ENCODE data around the gene NCAPG2. TPM values are rescaled to one million over a fixed set of nuclear protein-coding genes. Genes with fewer than 3 reads are reported as not detected.

Gene NCAPG2
- polyA plus RNA-seq, 1 donor from 2014 or later = 8.3 TPM

GRCh38 chr7:158606129-158606528, 98.5 kb downstream of the NCAPG2 start:
- Histone ChIP-seq H3K9me3 (ENCODE audit: low read length) (no peaks in the 10 kb centered on the region), H3K9me2 (ENCODE audit: insufficient read depth, low read length) (no peaks in the 10 kb centered on the region), H3K27me3 (ENCODE audit: insufficient read depth, low read depth, low read length) (no peaks in the 10 kb centered on the region), H3K9ac (ENCODE audit: low read length) (no peak overlapping the region), H4K20me1 (ENCODE audit: insufficient read depth) (no peaks in the 10 kb centered on the region), H3K4me3 (ENCODE audit: low read length) (no peak overlapping the region), H3K4me2 (ENCODE audit: low read length) (no peak overlapping the region), H3K27ac (ENCODE audit: low read length) (peak overlapping the region; percentile 0), H3K79me2 (replicated peaks; ENCODE audit: insufficient read depth, low read length) (no peaks in the 10 kb centered on the region), H3F3A (ENCODE audit: insufficient read depth, low read length, poor library complexity, severe bottlenecking) (no peaks in the 10 kb centered on the region), H3K36me3 (ENCODE audit: insufficient read depth, low read length) (no peaks in the 10 kb centered on the region), H2AFZ (ENCODE audit: low read depth, low read length) (no peak overlapping the region)
- no peak for TF ChIP-seq RAD21 (conservative IDR thresholded peaks at IDR 0.05)
- TF ChIP-seq EZH2 (IDR thresholded peaks at IDR 0.05; ENCODE audit: borderline replicate concordance, insufficient read depth, low read length, poor library complexity, severe bottlenecking) = no peak
- no peak for TF ChIP-seq REST (IDR thresholded peaks at IDR 0.05; ENCODE audit: borderline replicate concordance)
- TF ChIP-seq TAF1 (IDR thresholded peaks at IDR 0.05; ENCODE audit: low read depth) = no peak
- TF ChIP-seq SMC3 (conservative IDR thresholded peaks at IDR 0.05; ENCODE audit: poor library complexity) = no peak
- TF ChIP-seq MXI1 (conservative IDR thresholded peaks at IDR 0.05; ENCODE audit: poor library complexity, severe bottlenecking) = no peak
- TF ChIP-seq EP300 (conservative IDR thresholded peaks at IDR 0.05; ENCODE audit: poor library complexity, severe bottlenecking) = no peak
- no peak for TF ChIP-seq POLR2AphosphoS5 (IDR thresholded peaks at IDR 0.05)
- TF ChIP-seq CTCF (IDR thresholded peaks at IDR 0.05; ENCODE audit: poor library complexity, severe bottlenecking) = no peak

GRCh38 chr7:158603773-158604755, 100.5 kb downstream of the NCAPG2 start:
- H3K4me3 ChIP-seq (ENCODE audit: low read length) = no peak overlapping the region
- no peak overlapping the region for H3K9ac ChIP-seq (ENCODE audit: low read length)
- no peak for TF ChIP-seq CTCF (IDR thresholded peaks at IDR 0.05; ENCODE audit: poor library complexity, severe bottlenecking)
- no peak for TF ChIP-seq EP300 (conservative IDR thresholded peaks at IDR 0.05; ENCODE audit: poor library complexity, severe bottlenecking)
- TF ChIP-seq SMC3 (conservative IDR thresholded peaks at IDR 0.05; ENCODE audit: poor library complexity) = no peak
- no peak for TF ChIP-seq MXI1 (conservative IDR thresholded peaks at IDR 0.05; ENCODE audit: poor library complexity, severe bottlenecking)
- TF ChIP-seq EZH2 (IDR thresholded peaks at IDR 0.05; ENCODE audit: borderline replicate concordance, insufficient read depth, low read length, poor library complexity, severe bottlenecking) = no peak
- no peak for TF ChIP-seq REST (IDR thresholded peaks at IDR 0.05; ENCODE audit: borderline replicate concordance)
- TF ChIP-seq RAD21 (conservative IDR thresholded peaks at IDR 0.05) = no peak
- TF ChIP-seq TAF1 (IDR thresholded peaks at IDR 0.05; ENCODE audit: low read depth) = no peak
- TF ChIP-seq POLR2AphosphoS5 (IDR thresholded peaks at IDR 0.05) = no peak
- H4K20me1 ChIP-seq (ENCODE audit: insufficient read depth) = no peaks in the 10 kb centered on the region
- H3K36me3 ChIP-seq (ENCODE audit: insufficient read depth, low read length) = no peaks in the 10 kb centered on the region
- H3K9me2 ChIP-seq (ENCODE audit: insufficient read depth, low read length) = no peaks in the 10 kb centered on the region
- no peaks in the 10 kb centered on the region for H3F3A ChIP-seq (ENCODE audit: insufficient read depth, low read length, poor library complexity, severe bottlenecking)
- no peaks in the 10 kb centered on the region for H3K79me2 ChIP-seq (replicated peaks; ENCODE audit: insufficient read depth, low read length)
- H3K27me3 ChIP-seq (ENCODE audit: insufficient read depth, low read depth, low read length) = no peaks in the 10 kb centered on the region
- H3K4me2 ChIP-seq (ENCODE audit: low read length) = no peak overlapping the region
- no peak overlapping the region for H3K27ac ChIP-seq (ENCODE audit: low read length)
- no peaks in the 10 kb centered on the region for H3K9me3 ChIP-seq (ENCODE audit: low read length)
- H2AFZ ChIP-seq (ENCODE audit: low read depth, low read length) = no peak overlapping the region
